Daoy (cell line): ENCODE measurements around the gene TYRO3. TPM values are rescaled to one million over a fixed set of nuclear protein-coding genes. Genes with fewer than 3 reads are reported as not detected.
A peak's percentile ranks its signal among the peaks of the same experiment; 100 is the strongest.
"Not testable (repeated sequence)": the region's sequence is repeated elsewhere in the genome, so short reads cannot be mapped to it uniquely, and the experiment has no call there.

Source experiments
- DNase-seq: peaks from one replicate; pipeline ENCODE4 v3.0.0-alpha.2; 2015; ENCODE audit warnings: low read depth
- total RNA-seq: library from RNA; depleted of rRNA; stranded (reverse); fragments of >200 nt; shearing (Covaris generic); gene quantifications from 2 replicates; pipeline ENCODE4 v1.2.3, GENCODE V29; 2014

The TYRO3 gene
- total RNA-seq, 1 experiment from 2014 or later: 3.9 TPM

- no peak for DNase-seq
These were observed 4.7 kb upstream of the TYRO3 start for GRCh38 chr15:41554343-41554742.

GRCh38 chr15:41554915-41555314 is 4.1 kb upstream of the TYRO3 start:
- DNase-seq: no peak

GRCh38 chr15:41556677-41557076 is 2.3 kb upstream of the TYRO3 start:
- no peak for DNase-seq

- DNase-seq: peak; percentile 76
These were observed 1.2 kb upstream of the TYRO3 start for GRCh38 chr15:41557673-41558399.

- no peak for DNase-seq
These were observed 299 bp downstream of the TYRO3 start for GRCh38 chr15:41559239-41559782.

- no peak for DNase-seq
These were observed 1.5 kb downstream of the TYRO3 start for GRCh38 chr15:41560572-41560874.

- DNase-seq: no peak
These were observed 2.2 kb downstream of the TYRO3 start for GRCh38 chr15:41561104-41561776.

GRCh38 chr15:41561777-41562145 is 2.7 kb downstream of the TYRO3 start:
- DNase-seq: no peak

- DNase-seq: no peak
These were observed 3.2 kb downstream of the TYRO3 start for GRCh38 chr15:41562244-41562643.

GRCh38 chr15:41562784-41563198 is 3.8 kb downstream of the TYRO3 start:
- no peak for DNase-seq

GRCh38 chr15:41564286-41564959 is 5.4 kb downstream of the TYRO3 start:
- DNase-seq: no peak

GRCh38 chr15:41564960-41565502 is 6.0 kb downstream of the TYRO3 start:
- no peak for DNase-seq

GRCh38 chr15:41565702-41566101 is 6.7 kb downstream of the TYRO3 start:
- DNase-seq: no peak

GRCh38 chr15:41566121-41566885 is 7.3 kb downstream of the TYRO3 start:
- no peak for DNase-seq

GRCh38 chr15:41567261-41567660 is 8.2 kb downstream of the TYRO3 start:
- no peak for DNase-seq

- DNase-seq: no peak
These were observed 8.8 kb downstream of the TYRO3 start for GRCh38 chr15:41567862-41568261.

- no peak for DNase-seq
These were observed 9.5 kb downstream of the TYRO3 start for GRCh38 chr15:41568350-41569017.

GRCh38 chr15:41569232-41569631 is 10.2 kb downstream of the TYRO3 start:
- DNase-seq: not testable (repeated sequence)

GRCh38 chr15:41570764-41571163 is 11.8 kb downstream of the TYRO3 start:
- DNase-seq: no peak

GRCh38 chr15:41571948-41572347 is 12.9 kb downstream of the TYRO3 start:
- DNase-seq: no peak

- DNase-seq: no peak
These were observed 13.9 kb downstream of the TYRO3 start for GRCh38 chr15:41572866-41573265.
